Measurements from ENCODE around the gene LYPD6.

DNA sequence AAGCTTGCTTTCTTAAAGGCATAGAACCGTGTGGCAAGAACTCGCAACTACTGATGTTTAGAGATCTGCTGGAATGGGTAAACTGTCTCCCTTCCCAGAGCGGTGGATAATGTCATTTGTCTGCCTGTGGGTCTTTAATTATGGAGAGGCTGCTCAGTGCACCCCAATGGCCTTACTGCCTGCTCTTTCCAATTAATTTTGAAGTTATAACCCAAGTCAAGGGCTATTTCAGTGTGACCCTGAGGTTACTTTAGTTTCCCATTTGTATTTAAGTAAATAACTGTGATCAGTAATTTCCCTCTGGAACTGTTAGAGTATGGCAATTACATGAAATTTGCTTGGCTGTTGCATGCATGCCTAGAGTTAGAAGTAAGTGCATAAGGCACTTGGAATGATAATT is 48.9 kb upstream of the LYPD6 start:
- TF ChIP-seq CTCF (IDR thresholded peaks at IDR 0.05) (no peak), POLR2A (IDR thresholded peaks at IDR 0.05) (no peak)

All from body of pancreas (tissue), 4 donors.